ENCODE data around the gene SLC39A10. TPM values are rescaled to one million over a fixed set of nuclear protein-coding genes. Genes with fewer than 3 reads are reported as not detected.
A peak's percentile ranks its signal among the peaks of the same experiment; 100 is the strongest.

SLC39A10 gene
- total RNA-seq, 1 experiment from 2014 or later, result 167 TPM

DNA sequence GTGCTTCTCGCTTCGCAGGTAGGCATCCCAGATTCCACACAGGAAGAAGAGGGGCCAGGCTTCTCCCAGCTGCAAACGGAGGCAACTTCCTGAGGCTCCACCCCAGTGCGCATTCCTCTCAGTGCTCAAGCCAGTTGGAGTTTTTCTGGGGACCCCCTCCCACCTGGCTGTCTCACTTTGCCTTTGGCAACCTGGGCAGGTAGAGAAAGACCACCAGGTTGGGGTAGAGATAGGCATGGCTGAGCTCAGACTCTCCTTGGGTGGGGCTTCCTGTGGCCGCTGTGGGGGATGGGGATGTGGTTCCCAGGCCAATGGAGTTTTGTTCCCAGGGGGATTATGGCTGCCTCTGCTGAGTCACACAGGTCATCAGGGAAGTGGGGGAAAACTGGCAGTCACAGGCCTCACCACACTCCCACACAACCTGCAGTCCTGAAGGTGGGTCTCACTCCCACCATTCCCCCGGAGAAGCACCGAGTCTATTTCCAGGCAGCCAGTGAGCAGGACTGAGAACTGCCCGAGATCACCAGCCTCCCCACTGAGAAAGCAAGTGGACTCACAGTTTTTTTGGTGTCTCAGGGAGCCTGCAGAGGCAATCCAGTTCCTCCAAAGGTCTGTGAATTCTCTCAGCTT, 38.1 kb downstream of the SLC39A10 start:
- Mint-ChIP-seq H3K4me3 (no peak overlapping the region), H3K4me1 (peaks cover 57% of the 10 kb centered on the region), H3K27ac (peak overlapping the region; percentile 90; the same call in 1 of the 2 replicates), H3K27me3 (ENCODE audit: low read depth) (no peaks in the 10 kb centered on the region), H3K36me3 (peaks cover 22% of the 10 kb centered on the region), H3K9me3 (peaks cover 15% of the 10 kb centered on the region)
- ChIA-PET CTCF (interaction anchor here (1.1 to 2.1 kb wide), 2 partner anchors 22 to 30 kb away, joined by 4 to 8 read pairs; no protein-coding TSS in a partner anchor), POLR2A (no interaction called here)
- DNase-seq (ENCODE audit: low spot score) (peak; percentile 48), ATAC-seq (peak; percentile 92)
- TF ChIP-seq MXD4 (CRISPR knock-in tag; IDR thresholded peaks at IDR 0.05; ENCODE audit: borderline replicate concordance) (no peak), ZNF138 (CRISPR knock-in tag; conservative IDR thresholded peaks at IDR 0.05) (0 out of 2 replicates have a peak, but pooled peaks have one; percentile 62), ZSCAN18 (CRISPR knock-in tag; IDR thresholded peaks at IDR 0.05) (no peak), NFE2L1 (CRISPR knock-in tag; IDR thresholded peaks at IDR 0.05) (peak; percentile 97), GRHL2 (CRISPR knock-in tag; IDR thresholded peaks at IDR 0.05; ENCODE audit: insufficient replicate concordance, severe bottlenecking) (no peak), ZNF416 (CRISPR knock-in tag; IDR thresholded peaks at IDR 0.05) (no peak), SMAD3 (CRISPR knock-in tag; IDR thresholded peaks at IDR 0.05; ENCODE audit: borderline replicate concordance) (no peak)
- TF ChIP-seq, protein P1, sequence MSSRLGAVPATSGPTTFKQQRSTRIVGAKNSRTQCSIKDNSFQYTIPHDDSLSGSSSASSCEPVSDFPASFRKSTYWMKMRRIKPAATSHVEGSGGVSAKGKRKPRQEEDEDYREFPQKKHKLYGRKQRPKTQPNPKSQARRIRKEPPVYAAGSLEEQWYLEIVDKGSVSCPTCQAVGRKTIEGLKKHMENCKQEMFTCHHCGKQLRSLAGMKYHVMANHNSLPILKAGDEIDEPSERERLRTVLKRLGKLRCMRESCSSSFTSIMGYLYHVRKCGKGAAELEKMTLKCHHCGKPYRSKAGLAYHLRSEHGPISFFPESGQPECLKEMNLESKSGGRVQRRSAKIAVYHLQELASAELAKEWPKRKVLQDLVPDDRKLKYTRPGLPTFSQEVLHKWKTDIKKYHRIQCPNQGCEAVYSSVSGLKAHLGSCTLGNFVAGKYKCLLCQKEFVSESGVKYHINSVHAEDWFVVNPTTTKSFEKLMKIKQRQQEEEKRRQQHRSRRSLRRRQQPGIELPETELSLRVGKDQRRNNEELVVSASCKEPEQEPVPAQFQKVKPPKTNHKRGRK (CRISPR knock-in tag; IDR thresholded peaks at IDR 0.05; ENCODE audit: borderline replicate concordance), result no peak

DNA sequence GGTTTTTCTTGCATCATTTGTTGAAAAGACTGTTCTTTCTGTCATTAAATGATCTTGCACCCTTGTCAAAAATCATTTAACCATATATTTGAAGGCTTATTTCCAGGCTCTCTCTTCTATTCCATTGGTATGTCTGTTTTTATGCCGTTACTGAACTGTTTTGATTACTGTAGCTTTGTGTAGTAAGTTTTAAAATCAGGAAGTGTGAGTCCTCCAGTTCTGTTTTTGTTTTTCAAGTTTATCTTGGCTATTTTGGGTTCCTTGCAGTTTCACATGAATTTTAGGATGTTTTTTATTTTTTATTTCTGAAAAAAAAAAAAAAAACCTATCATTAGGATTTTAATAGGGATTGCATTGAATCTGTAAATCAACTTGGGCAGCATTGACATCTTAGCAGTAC, 39.0 kb downstream of the SLC39A10 start:
- POLR2A ChIA-PET, result no interaction called here
- CTCF ChIA-PET, result interaction anchor here (1.1 to 2.1 kb wide), 2 partner anchors 23 to 31 kb away, joined by 4 to 8 read pairs; no protein-coding TSS in a partner anchor
- ATAC-seq (no peak), DNase-seq (ENCODE audit: low spot score) (no peak)
- H3K27me3 Mint-ChIP-seq (ENCODE audit: low read depth), result no peaks in the 10 kb centered on the region
- H3K4me3 Mint-ChIP-seq, result no peak overlapping the region
- H3K36me3 Mint-ChIP-seq, result peaks cover 21% of the 10 kb centered on the region
- H3K27ac Mint-ChIP-seq, result peak overlapping the region; percentile 57
- peaks cover 57% of the 10 kb centered on the region for H3K4me1 Mint-ChIP-seq
- H3K9me3 Mint-ChIP-seq, result peaks cover 16% of the 10 kb centered on the region
- TF ChIP-seq, protein P2, sequence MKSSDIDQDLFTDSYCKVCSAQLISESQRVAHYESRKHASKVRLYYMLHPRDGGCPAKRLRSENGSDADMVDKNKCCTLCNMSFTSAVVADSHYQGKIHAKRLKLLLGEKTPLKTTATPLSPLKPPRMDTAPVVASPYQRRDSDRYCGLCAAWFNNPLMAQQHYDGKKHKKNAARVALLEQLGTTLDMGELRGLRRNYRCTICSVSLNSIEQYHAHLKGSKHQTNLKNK (CRISPR knock-in tag; IDR thresholded peaks at IDR 0.05), result no peak
- no peak for TF ChIP-seq NFYB (CRISPR knock-in tag; conservative IDR thresholded peaks at IDR 0.05; ENCODE audit: low read depth)
- no peak for TF ChIP-seq SOX15 (CRISPR knock-in tag; IDR thresholded peaks at IDR 0.05)
- TF ChIP-seq ZNF532 (CRISPR knock-in tag; IDR thresholded peaks at IDR 0.05; ENCODE audit: borderline replicate concordance), result no peak
- TF ChIP-seq, protein P3, sequence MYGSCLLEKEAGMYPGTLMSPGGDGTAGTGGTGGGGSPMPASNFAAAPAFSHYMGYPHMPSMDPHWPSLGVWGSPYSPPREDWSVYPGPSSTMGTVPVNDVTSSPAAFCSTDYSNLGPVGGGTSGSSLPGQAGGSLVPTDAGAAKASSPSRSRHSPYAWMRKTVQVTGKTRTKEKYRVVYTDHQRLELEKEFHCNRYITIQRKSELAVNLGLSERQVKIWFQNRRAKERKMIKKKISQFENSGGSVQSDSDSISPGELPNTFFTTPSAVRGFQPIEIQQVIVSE (CRISPR knock-in tag; IDR thresholded peaks at IDR 0.05; ENCODE audit: borderline replicate concordance), result no peak
- TF ChIP-seq CREB1 (CRISPR knock-in tag; IDR thresholded peaks at IDR 0.05), result no peak
- no peak for TF ChIP-seq GTF2I (CRISPR knock-in tag; conservative IDR thresholded peaks at IDR 0.05)
- no peak for TF ChIP-seq ELF4 (CRISPR knock-in tag; IDR thresholded peaks at IDR 0.05; ENCODE audit: low read depth)
- TF ChIP-seq, protein P4, sequence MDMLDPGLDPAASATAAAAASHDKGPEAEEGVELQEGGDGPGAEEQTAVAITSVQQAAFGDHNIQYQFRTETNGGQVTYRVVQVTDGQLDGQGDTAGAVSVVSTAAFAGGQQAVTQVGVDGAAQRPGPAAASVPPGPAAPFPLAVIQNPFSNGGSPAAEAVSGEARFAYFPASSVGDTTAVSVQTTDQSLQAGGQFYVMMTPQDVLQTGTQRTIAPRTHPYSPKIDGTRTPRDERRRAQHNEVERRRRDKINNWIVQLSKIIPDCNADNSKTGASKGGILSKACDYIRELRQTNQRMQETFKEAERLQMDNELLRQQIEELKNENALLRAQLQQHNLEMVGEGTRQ (CRISPR knock-in tag; IDR thresholded peaks at IDR 0.05), result no peak
- TF ChIP-seq, protein P5, sequence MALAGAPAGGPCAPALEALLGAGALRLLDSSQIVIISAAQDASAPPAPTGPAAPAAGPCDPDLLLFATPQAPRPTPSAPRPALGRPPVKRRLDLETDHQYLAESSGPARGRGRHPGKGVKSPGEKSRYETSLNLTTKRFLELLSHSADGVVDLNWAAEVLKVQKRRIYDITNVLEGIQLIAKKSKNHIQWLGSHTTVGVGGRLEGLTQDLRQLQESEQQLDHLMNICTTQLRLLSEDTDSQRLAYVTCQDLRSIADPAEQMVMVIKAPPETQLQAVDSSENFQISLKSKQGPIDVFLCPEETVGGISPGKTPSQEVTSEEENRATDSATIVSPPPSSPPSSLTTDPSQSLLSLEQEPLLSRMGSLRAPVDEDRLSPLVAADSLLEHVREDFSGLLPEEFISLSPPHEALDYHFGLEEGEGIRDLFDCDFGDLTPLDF (CRISPR knock-in tag; IDR thresholded peaks at IDR 0.05), result no peak
- TF ChIP-seq, protein P6, sequence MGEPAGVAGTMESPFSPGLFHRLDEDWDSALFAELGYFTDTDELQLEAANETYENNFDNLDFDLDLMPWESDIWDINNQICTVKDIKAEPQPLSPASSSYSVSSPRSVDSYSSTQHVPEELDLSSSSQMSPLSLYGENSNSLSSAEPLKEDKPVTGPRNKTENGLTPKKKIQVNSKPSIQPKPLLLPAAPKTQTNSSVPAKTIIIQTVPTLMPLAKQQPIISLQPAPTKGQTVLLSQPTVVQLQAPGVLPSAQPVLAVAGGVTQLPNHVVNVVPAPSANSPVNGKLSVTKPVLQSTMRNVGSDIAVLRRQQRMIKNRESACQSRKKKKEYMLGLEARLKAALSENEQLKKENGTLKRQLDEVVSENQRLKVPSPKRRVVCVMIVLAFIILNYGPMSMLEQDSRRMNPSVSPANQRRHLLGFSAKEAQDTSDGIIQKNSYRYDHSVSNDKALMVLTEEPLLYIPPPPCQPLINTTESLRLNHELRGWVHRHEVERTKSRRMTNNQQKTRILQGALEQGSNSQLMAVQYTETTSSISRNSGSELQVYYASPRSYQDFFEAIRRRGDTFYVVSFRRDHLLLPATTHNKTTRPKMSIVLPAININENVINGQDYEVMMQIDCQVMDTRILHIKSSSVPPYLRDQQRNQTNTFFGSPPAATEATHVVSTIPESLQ (CRISPR knock-in tag; IDR thresholded peaks at IDR 0.05), result no peak
- TF ChIP-seq IRF2 (CRISPR knock-in tag; IDR thresholded peaks at IDR 0.05; ENCODE audit: borderline replicate concordance, low read depth), result no peak
- TF ChIP-seq TEAD4 (CRISPR knock-in tag; IDR thresholded peaks at IDR 0.05), result no peak
- TF ChIP-seq ZNF423 (CRISPR knock-in tag; IDR thresholded peaks at IDR 0.05), result no peak
